Activated CD4-positive, alpha-beta T cell treated with anti-CD3 and anti-CD28 coated beads for 4 hours (primary cell): ENCODE data around the gene HTR6.

Source experiments
- DNase-seq, 2 donors: peaks; one replicate each; pipeline ENCODE4 v3.0.0-alpha.2; 2020

Gene HTR6

GRCh38 chr1:19728413-19729145, 63.9 kb downstream of the HTR6 start:
- no peak for DNase-seq

DNA sequence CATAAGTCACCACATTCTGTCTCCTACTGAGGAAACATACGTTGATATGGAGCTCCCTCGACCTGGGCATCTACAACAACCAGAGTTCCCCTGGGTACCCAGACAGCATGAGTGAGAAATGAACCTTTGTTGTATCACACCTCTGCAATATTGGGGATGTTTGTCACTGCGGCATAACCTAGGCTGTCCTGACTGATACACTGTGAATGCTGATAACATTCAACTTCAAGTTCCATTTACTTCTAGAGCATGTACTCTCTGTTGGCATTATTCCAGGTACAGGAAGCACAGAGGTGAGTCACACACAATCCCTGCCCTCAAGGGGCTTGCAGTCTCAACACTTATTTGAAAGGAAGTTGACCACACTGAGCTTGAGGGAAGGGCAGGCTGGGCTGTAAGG, 65.6 kb downstream of the HTR6 start:
- no peak for DNase-seq
